SK-N-DZ (cell line): Measurements from ENCODE around the gene CYP19A1. TPM values are rescaled to one million over a fixed set of nuclear protein-coding genes. Genes with fewer than 3 reads are reported as not detected.

Experiments used
- DNase-seq: peaks from one replicate; pipeline ENCODE4 v3.0.0-alpha.2; 2015; ENCODE audit warnings: low spot score
- polyA plus RNA-seq, 2 experiments: library from polyadenylated mRNA; depleted of rRNA; stranded (reverse); fragments of >200 nt; gene quantifications; 2 replicates each; pipeline ENCODE4 v1.2.3, GENCODE V29; 2014

CYP19A1 gene
- not detected in 2 replicates for polyA plus RNA-seq (2014; cell fraction: cytosol; rRNA removed)
- not detected in 2 replicates for polyA plus RNA-seq (2014; cell fraction: nucleus; rRNA removed)

GRCh38 chr15:51338496-51338895 lies at the start of gene CYP19A1:
TSS of gene CYP19A1 (minus strand) at chr15:51338596. CDS start at chr15:51242912, 95,684 bp downstream.
- no peak for DNase-seq

GRCh38 chr15:51387699-51388041 lies 49.3 kb upstream of the CYP19A1 start:
- no peak for DNase-seq

- no peak for DNase-seq
Measured at GRCh38 chr15:51386960-51387698, 48.7 kb upstream of the CYP19A1 start.

GRCh38 chr15:51386486-51386885 lies 48.1 kb upstream of the CYP19A1 start:
- DNase-seq = no peak

GRCh38 chr15:51386029-51386428 lies 47.6 kb upstream of the CYP19A1 start:
- no peak for DNase-seq

GRCh38 chr15:51382787-51383186 lies 44.4 kb upstream of the CYP19A1 start:
- no peak for DNase-seq

GRCh38 chr15:51380999-51381806 lies 42.8 kb upstream of the CYP19A1 start:
- peak; percentile 63 for DNase-seq

- no peak for DNase-seq
Measured at GRCh38 chr15:51379390-51379789, 41.0 kb upstream of the CYP19A1 start.

- no peak for DNase-seq
Measured at GRCh38 chr15:51378406-51378805, 40.0 kb upstream of the CYP19A1 start.

GRCh38 chr15:51377038-51377786 lies 38.8 kb upstream of the CYP19A1 start:
- no peak for DNase-seq

GRCh38 chr15:51375966-51376640 lies 37.7 kb upstream of the CYP19A1 start:
- no peak for DNase-seq

- no peak for DNase-seq
Measured at GRCh38 chr15:51374131-51374530, 35.7 kb upstream of the CYP19A1 start.

- DNase-seq = no peak
Measured at GRCh38 chr15:51371266-51371665, 32.9 kb upstream of the CYP19A1 start.

- no peak for DNase-seq
Measured at GRCh38 chr15:51369451-51369761, 31.0 kb upstream of the CYP19A1 start.

GRCh38 chr15:51368751-51369450 lies 30.5 kb upstream of the CYP19A1 start:
- no peak for DNase-seq

GRCh38 chr15:51368307-51368706 lies 29.9 kb upstream of the CYP19A1 start:
- no peak for DNase-seq

- DNase-seq = no peak
Measured at GRCh38 chr15:51367322-51367976, 29.1 kb upstream of the CYP19A1 start.

GRCh38 chr15:51366920-51367319 lies 28.5 kb upstream of the CYP19A1 start:
- no peak for DNase-seq

GRCh38 chr15:51366071-51366470 lies 27.7 kb upstream of the CYP19A1 start:
- no peak for DNase-seq

- no peak for DNase-seq
Measured at GRCh38 chr15:51365417-51365816, 27.0 kb upstream of the CYP19A1 start.

- no peak for DNase-seq
Measured at GRCh38 chr15:51363383-51363782, 25.0 kb upstream of the CYP19A1 start.
